GM21360 (cell line): ENCODE results near the gene IGFBP6.

Experiments
- ATAC-seq: cut with Tn5 transposase; IDR thresholded peaks from one replicate; pipeline ENCODE4 v1.9.1; 2021; ENCODE audit warnings: mild to moderate bottlenecking, moderate library complexity; ENCODE audit not compliant: unreplicated experiment

IGFBP6 gene

GRCh38 chr12:53059434-53060063 is 37.9 kb upstream of the IGFBP6 start:
- no peak for ATAC-seq

GRCh38 chr12:53060064-53060720 is 37.3 kb upstream of the IGFBP6 start:
- no peak for ATAC-seq

- ATAC-seq, result no peak
Measured at GRCh38 chr12:53060721-53061276, 36.7 kb upstream of the IGFBP6 start.

GRCh38 chr12:53061404-53062010 is 36.0 kb upstream of the IGFBP6 start:
- ATAC-seq, result no peak

GRCh38 chr12:53062011-53062961 is 35.2 kb upstream of the IGFBP6 start:
- ATAC-seq, result no peak

- ATAC-seq, result no peak
Measured at GRCh38 chr12:53062977-53063707, 34.3 kb upstream of the IGFBP6 start.

- ATAC-seq, result no peak
Measured at GRCh38 chr12:53063708-53064612, 33.5 kb upstream of the IGFBP6 start.

GRCh38 chr12:53064613-53065436 is 32.6 kb upstream of the IGFBP6 start:
- no peak for ATAC-seq

- ATAC-seq, result no peak
Measured at GRCh38 chr12:53065470-53065869, 32.0 kb upstream of the IGFBP6 start.

- no peak for ATAC-seq
Measured at GRCh38 chr12:53065975-53066931, 31.2 kb upstream of the IGFBP6 start.

GRCh38 chr12:53067074-53067992 is 30.1 kb upstream of the IGFBP6 start:
- no peak for ATAC-seq

- ATAC-seq, result no peak
Measured at GRCh38 chr12:53067993-53068770, 29.3 kb upstream of the IGFBP6 start.

GRCh38 chr12:53068811-53069585 is 28.5 kb upstream of the IGFBP6 start:
- no peak for ATAC-seq

- ATAC-seq, result no peak
Measured at GRCh38 chr12:53069621-53070410, 27.7 kb upstream of the IGFBP6 start.
